Mesenchymal stem cell (in vitro differentiated cells and primary cell): ENCODE results near the gene ZCCHC13.
"Not testable (repeated sequence)": the region's sequence is repeated elsewhere in the genome, so short reads cannot be mapped to it uniquely, and the experiment has no call there.

Experiments
- DNase-seq: peaks from one replicate; pipeline ENCODE4 v3.0.0-alpha.2; 2013
- H2AFZ ChIP-seq: one replicate; pipeline ENCODE4 v1.6.1; 2013; ENCODE audit warnings: low read depth, mild to moderate bottlenecking, control low read depth, inconsistent platforms, low read length, moderate library complexity
- H2AK5ac ChIP-seq: 2 replicates; pipeline ENCODE4 v1.6.1; 2013; ENCODE audit warnings: low read length, moderate library complexity, mild to moderate bottlenecking, inconsistent platforms; ENCODE audit not compliant: severe bottlenecking
- H2BK120ac ChIP-seq: one replicate; pipeline ENCODE4 v1.6.1; 2013; ENCODE audit warnings: low read depth, mild to moderate bottlenecking, inconsistent platforms, low read length, moderate library complexity
- H2BK12ac ChIP-seq, 2 experiments: one replicate each; pipeline ENCODE4 v1.6.1; 2013; ENCODE audit warnings: inconsistent platforms in 2 of 2, low read length in 2 of 2, mild to moderate bottlenecking in 2 of 2, moderate library complexity in 2 of 2, control low read depth in 1 of 2
- H2BK15ac ChIP-seq: one replicate; pipeline ENCODE4 v1.6.1; 2013; ENCODE audit warnings: mild to moderate bottlenecking, low read depth, inconsistent platforms; ENCODE audit not compliant: poor library complexity, severe bottlenecking
- H2BK5ac ChIP-seq: 2 replicates; pipeline ENCODE4 v1.6.1; 2013; ENCODE audit warnings: low read depth, mild to moderate bottlenecking, low read length, control low read depth, inconsistent platforms; ENCODE audit not compliant: poor library complexity, severe bottlenecking
- H3K14ac ChIP-seq, 2 experiments: one replicate each; pipeline ENCODE4 v1.6.1; 2013; ENCODE audit warnings: inconsistent platforms in 2 of 2, low read length in 2 of 2, control low read depth in 1 of 2, mild to moderate bottlenecking in 1 of 2, moderate library complexity in 1 of 2
- H3K18ac ChIP-seq, 2 experiments: one replicate each; pipeline ENCODE4 v1.6.1; 2013; ENCODE audit warnings: inconsistent platforms in 2 of 2, low read length in 2 of 2, control low read depth in 1 of 2, low read depth in 1 of 2, mild to moderate bottlenecking in 1 of 2
- H3K23ac ChIP-seq, 2 experiments: one replicate each; pipeline ENCODE4 v1.6.1; 2013; ENCODE audit warnings: inconsistent platforms in 2 of 2, low read length in 2 of 2, mild to moderate bottlenecking in 2 of 2, moderate library complexity in 2 of 2, control low read depth in 1 of 2
- H3K27ac ChIP-seq: 2 replicates; pipeline ENCODE4 v1.5.1; 2013; ENCODE audit warnings: mild to moderate bottlenecking, moderate library complexity, low read length, control low read depth, inconsistent platforms; ENCODE audit not compliant: poor library complexity, severe bottlenecking
- H3K27me3 ChIP-seq, 2 experiments: 2 replicates each; pipeline versions ENCODE4 v1.6.1 to v1.7.0; 2013; ENCODE audit warnings: low read length in 2 of 2, mild to moderate bottlenecking in 2 of 2, moderate library complexity in 2 of 2, control low read depth in 1 of 2, inconsistent platforms in 1 of 2; ENCODE audit not compliant: control insufficient read depth in 1 of 2, insufficient read depth in 1 of 2
- H3K36me3 ChIP-seq, 2 experiments: 2 replicates each; pipeline versions ENCODE4 v1.6.1 to v1.7.0; 2013; ENCODE audit warnings: low read length in 2 of 2, control low read depth in 1 of 2, inconsistent platforms in 1 of 2, low read depth in 1 of 2, mild to moderate bottlenecking in 1 of 2; ENCODE audit not compliant: insufficient read depth in 2 of 2, control insufficient read depth in 1 of 2
- H3K4ac ChIP-seq, 2 experiments: one replicate each; pipeline ENCODE4 v1.6.1; 2013; ENCODE audit warnings: inconsistent platforms in 2 of 2, low read length in 2 of 2, mild to moderate bottlenecking in 2 of 2, moderate library complexity in 2 of 2, control low read depth in 1 of 2, low read depth in 1 of 2
- H3K4me1 ChIP-seq: 2 replicates; pipeline ENCODE4 v1.6.1; 2013; ENCODE audit warnings: low read depth, low read length, control low read depth; ENCODE audit not compliant: control insufficient read depth, insufficient read depth
- H3K4me2 ChIP-seq: 2 replicates; pipeline ENCODE4 v1.6.1; 2013; ENCODE audit warnings: low read length, mild to moderate bottlenecking, inconsistent platforms; ENCODE audit not compliant: poor library complexity, severe bottlenecking
- H3K4me3 ChIP-seq, 2 experiments: 2 replicates each; pipeline versions ENCODE4 v1.5.1 to v1.7.0; 2013; ENCODE audit warnings: low read length in 2 of 2, mild to moderate bottlenecking in 2 of 2, control low read depth in 1 of 2, low read depth in 1 of 2; ENCODE audit not compliant: insufficient read depth in 1 of 2
- H3K79me1 ChIP-seq: replicated peaks from 2 replicates; pipeline ENCODE4 v1.6.1; 2013; ENCODE audit warnings: mild to moderate bottlenecking, control low read depth, low read length, inconsistent platforms; ENCODE audit not compliant: poor library complexity, severe bottlenecking
- H3K9ac ChIP-seq: 2 replicates; pipeline ENCODE4 v1.7.0; 2013; ENCODE audit warnings: mild to moderate bottlenecking, low read length, moderate library complexity
- H3K9me3 ChIP-seq: 2 replicates; pipeline ENCODE4 v1.7.0; 2013; ENCODE audit warnings: mild to moderate bottlenecking, low read length; ENCODE audit not compliant: control insufficient read depth
- H4K8ac ChIP-seq: one replicate; pipeline ENCODE4 v1.6.1; 2013; ENCODE audit warnings: inconsistent platforms, mild to moderate bottlenecking, low read length, moderate library complexity
- H4K91ac ChIP-seq: one replicate; pipeline ENCODE4 v1.6.1; 2013; ENCODE audit warnings: mild to moderate bottlenecking, low read length, inconsistent platforms
- WGBS: methylation state at CpG from one replicate; pipeline ENCODE4 v1.1.7; 2013; ENCODE audit warnings: mixed read lengths; 5-methylcytosine and 5-hydroxymethylcytosine counted together

ZCCHC13 gene

GRCh38 chrX:74338852-74339251 lies 34.9 kb downstream of the ZCCHC13 start:
- no peaks in the 10 kb centered on the region for H3K36me3 ChIP-seq
- H2AFZ ChIP-seq, result no peak overlapping the region
- no peaks in the 10 kb centered on the region for H3K79me1 ChIP-seq
- no peak overlapping the region for H2AK5ac ChIP-seq
- H2BK120ac ChIP-seq, result no peak overlapping the region
- H2BK15ac ChIP-seq, result no peak overlapping the region
- peaks cover 39% of the 10 kb centered on the region for H3K9me3 ChIP-seq
- no peaks in the 10 kb centered on the region for H3K27me3 ChIP-seq
- peaks cover 3% of the 10 kb centered on the region for H3K4me1 ChIP-seq
- no peak overlapping the region for H3K18ac ChIP-seq
- no peak overlapping the region for H3K4ac ChIP-seq
- no peak overlapping the region for H2BK5ac ChIP-seq
- H3K9ac ChIP-seq, result no peak overlapping the region
- no peak overlapping the region for H3K23ac ChIP-seq
- no peak for DNase-seq
- no peak overlapping the region for H4K8ac ChIP-seq
- no peak overlapping the region for H3K14ac ChIP-seq
- H3K4me2 ChIP-seq, result no peak overlapping the region
- no peak overlapping the region for H2BK12ac ChIP-seq
- H4K91ac ChIP-seq, result no peak overlapping the region
- H3K27ac ChIP-seq, result no peak overlapping the region
- no peak overlapping the region for H3K4me3 ChIP-seq

- H3K4ac ChIP-seq, result no peak overlapping the region
- no peak overlapping the region for H2BK15ac ChIP-seq
Measured at GRCh38 chrX:74340051-74340450, 36.1 kb downstream of the ZCCHC13 start.

GRCh38 chrX:74342211-74342610 lies 38.2 kb downstream of the ZCCHC13 start:
- H3K27me3 ChIP-seq, H3K23ac ChIP-seq, H3K79me1 ChIP-seq, H3K4me2 ChIP-seq, H3K4ac ChIP-seq, H2BK12ac ChIP-seq, H3K27ac ChIP-seq, H4K91ac ChIP-seq, H3K9ac ChIP-seq, H2BK5ac ChIP-seq, H3K4me3 ChIP-seq, H3K36me3 ChIP-seq, H3K18ac ChIP-seq, H4K8ac ChIP-seq, DNase-seq, H3K4me1 ChIP-seq, H2AFZ ChIP-seq, H2AK5ac ChIP-seq, H2BK15ac ChIP-seq, H2BK120ac ChIP-seq, H3K14ac ChIP-seq: not testable (repeated sequence)
- H3K9me3 ChIP-seq, result peaks cover 25% of the 10 kb centered on the region
- WGBS, result 76% methylated on average over 5 of the region's 5 CpGs

More at GRCh38 chrX:74340051-74340450, 36.1 kb downstream of the ZCCHC13 start:
- Histone ChIP-seq H3K36me3 (no peaks in the 10 kb centered on the region), H2AK5ac (no peak overlapping the region), H2BK5ac (no peak overlapping the region), H3K4me3 (no peak overlapping the region), H2BK120ac (no peak overlapping the region), H3K4me2 (no peak overlapping the region), H2AFZ (no peak overlapping the region), H3K9ac (no peak overlapping the region), H3K27ac (no peak overlapping the region), H4K91ac (no peak overlapping the region), H3K18ac (no peak overlapping the region), H3K14ac (no peak overlapping the region), H3K23ac (no peak overlapping the region), H3K27me3 (no peaks in the 10 kb centered on the region), H4K8ac (no peak overlapping the region), H3K79me1 (no peaks in the 10 kb centered on the region), H3K4me1 (peaks cover 3% of the 10 kb centered on the region), H3K9me3 (peaks cover 39% of the 10 kb centered on the region), H2BK12ac (no peak overlapping the region)
- no peak for DNase-seq

- Histone ChIP-seq H2BK5ac (no peak overlapping the region), H2BK120ac (no peak overlapping the region), H2AFZ (no peak overlapping the region), H3K4me3 (peak overlapping the region in 1 of 2 experiments; percentile 1), H2AK5ac (no peak overlapping the region), H3K36me3 (no peaks in the 10 kb centered on the region), H3K9ac (no peak overlapping the region), H3K79me1 (no peaks in the 10 kb centered on the region), H3K4me2 (no peak overlapping the region), H3K27me3 (peaks cover 0 to 9% of the 10 kb centered on the region in 2 experiments), H3K9me3 (peaks cover 16% of the 10 kb centered on the region), H4K91ac (no peak overlapping the region), H2BK12ac (peak overlapping the region in 1 of 2 experiments; percentile 54), H2BK15ac (no peak overlapping the region), H4K8ac (no peak overlapping the region), H3K4ac (no peak overlapping the region), H3K4me1 (peaks cover 3% of the 10 kb centered on the region), H3K14ac (no peak overlapping the region), H3K18ac (peak overlapping the region in 1 of 2 experiments; percentile 9), H3K23ac (no peak overlapping the region), H3K27ac (no peak overlapping the region)
- peak; percentile 96 for DNase-seq
- WGBS, result 0% methylated on average over 1 of the region's 3 CpGs
Measured at GRCh38 chrX:74343343-74344279, 39.6 kb downstream of the ZCCHC13 start.
